HG03442 (cell line): Measurements from ENCODE around the gene GSS.

Experiments used
- ATAC-seq: cut with Tn5 transposase; IDR thresholded peaks from one replicate; pipeline ENCODE4 v1.9.1; 2021; ENCODE audit warnings: mild to moderate bottlenecking, moderate library complexity; ENCODE audit not compliant: unreplicated experiment

The GSS gene

DNA sequence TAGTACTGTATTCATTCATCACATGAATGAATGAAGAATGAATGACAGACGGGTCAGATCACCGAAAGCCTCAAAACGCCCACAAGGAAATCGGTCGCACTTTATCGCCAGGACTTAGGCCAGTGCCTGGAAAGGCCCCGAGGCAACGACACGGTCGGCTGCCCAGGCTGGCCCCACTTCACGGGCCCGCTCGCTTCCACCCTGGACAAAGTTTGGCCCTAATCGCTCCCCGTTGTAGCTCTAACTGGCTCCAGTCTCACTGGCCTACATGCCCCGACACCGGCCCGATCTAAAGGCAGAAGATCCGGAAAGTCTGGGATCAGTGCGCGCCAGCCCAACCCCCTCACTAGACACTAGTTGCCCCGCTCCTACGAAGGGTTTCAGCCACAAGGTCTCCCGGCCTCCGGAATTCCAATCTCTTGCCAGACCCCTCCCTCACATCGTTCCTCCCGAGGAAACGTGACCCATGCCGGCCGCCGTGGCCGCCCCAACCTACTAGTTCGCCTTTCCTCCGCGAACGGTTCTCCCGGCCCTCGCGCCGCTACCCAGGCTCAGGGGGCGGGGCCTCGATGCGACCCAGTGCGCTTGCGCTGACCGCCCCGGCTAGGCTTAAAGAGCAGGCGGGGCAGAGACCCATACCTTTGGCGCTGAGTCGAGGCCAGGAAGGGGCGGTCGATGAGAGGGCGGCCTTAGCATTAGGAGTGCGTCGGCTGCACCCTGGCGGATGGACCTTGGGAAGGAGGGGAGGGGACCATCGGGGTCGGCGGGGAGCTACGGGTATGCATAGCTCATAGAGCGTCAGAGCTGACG is at the start of gene GSS, which contains the start of gene MYH7B:
TSS of gene GSS (minus strand) at position 576 of the 810 bp plus-strand sequence. CDS start 3,954 bp downstream, outside the sequence.
TSS of gene MYH7B (plus strand) at position 638 of the 810 bp plus-strand sequence. CDS start 22,138 bp downstream, outside the sequence.
- ATAC-seq: peak; percentile 80

DNA sequence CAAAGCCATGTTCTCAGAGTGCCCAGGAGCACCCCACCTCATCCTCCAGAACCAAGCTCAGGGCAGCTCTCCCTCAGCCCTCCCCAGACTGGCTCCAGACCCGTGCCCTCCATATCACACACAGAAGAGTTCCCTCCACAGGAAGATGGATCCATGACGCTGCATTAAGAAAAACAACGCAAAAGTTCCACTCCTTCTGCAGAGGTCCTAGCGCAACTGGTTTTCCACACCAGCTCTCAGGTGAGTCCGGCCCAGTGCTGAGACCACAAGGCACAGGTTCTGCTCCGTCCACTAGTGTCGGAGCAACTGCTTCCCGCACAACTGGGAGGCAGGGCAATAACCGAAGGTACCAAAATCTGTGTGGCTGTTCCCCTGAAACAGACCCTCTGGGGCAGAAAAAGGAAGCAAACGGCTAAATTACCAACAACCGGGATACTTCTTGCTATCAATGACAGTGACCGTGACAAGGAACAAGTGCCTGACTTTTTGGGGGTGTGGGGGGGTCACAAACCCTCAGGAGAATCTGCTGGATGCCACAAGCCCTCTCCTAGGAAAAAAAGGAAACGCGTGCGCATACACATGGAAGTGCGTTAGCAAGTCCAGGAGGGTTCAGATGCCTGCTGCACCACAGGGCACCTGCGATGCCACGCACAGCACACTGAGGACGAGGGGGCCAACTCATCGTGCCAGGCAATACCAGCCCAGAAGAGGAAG is 49.3 kb upstream of the GSS start:
- ATAC-seq: no peak

DNA sequence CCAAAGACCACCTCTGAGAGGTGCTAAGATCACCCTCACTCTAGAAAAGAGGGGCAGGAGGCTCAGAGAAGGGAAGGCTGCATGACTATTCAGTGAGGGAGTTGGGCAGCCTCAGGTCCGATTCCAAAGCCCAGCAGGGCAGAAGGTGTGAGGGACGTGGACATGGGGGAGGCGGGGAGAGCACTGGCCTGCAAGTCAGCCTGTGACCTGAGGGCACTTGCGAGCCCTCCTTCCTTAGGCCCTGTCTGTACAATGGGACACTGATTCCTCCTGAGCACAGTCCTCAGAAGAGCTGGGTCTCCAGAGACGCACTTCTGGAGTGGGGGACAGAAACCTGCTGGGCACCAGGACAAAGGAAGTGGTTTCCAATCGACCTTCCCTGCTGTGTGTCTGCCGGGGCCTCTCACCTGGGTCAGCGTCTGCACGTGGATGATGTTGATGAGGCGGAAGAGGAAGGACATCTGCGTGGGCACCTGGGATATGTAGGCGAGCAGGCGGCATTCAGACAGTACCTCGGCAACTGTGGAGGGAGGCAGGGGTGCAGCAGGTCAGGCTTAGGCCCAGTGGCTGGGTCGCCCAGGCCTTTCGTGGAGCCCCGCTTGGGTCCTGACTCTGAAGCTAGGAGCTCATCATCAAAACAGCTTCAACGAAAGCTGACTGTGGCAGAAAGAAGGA is 48.6 kb upstream of the GSS start:
- ATAC-seq: no peak

DNA sequence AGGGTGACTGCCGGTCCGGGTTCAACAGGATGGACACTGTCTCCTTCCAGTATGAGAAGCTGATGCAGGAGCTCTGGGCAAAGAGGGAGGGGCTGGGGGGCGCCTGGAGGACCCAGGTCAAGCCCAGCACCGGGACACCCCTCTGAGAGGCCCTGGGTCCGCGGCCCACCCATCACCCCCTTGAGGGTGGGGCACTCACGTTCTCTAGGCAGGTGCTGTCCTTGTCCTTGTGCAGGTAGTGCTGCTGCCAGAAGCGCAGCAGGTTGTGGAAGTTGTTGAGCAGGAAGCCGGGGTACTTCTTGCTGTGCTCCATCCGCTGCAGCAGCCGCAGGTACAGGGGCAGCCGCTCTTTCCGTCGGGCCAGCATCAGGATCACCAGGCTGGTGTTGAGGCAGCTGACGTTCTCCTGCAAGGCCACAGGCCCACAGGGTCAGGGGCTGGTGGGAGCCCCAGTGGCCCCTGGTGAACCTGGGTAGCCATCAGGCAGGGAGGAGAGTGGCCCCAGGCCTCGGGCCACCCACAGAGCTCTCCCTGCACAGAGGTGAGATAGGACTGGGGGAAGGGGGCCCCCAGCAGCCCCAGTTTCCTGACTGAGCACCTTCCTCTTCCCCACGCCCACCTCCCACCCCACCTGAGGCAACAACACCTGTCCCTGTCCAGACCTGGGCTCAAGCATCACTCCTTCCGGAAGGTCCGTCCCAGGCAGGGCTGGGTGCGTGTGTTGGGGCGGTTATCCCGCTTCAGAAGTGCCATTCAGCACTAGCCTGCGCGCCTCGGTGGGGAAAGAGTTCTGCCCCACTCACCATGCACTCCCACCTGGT is 47.8 kb upstream of the GSS start:
- no peak for ATAC-seq

DNA sequence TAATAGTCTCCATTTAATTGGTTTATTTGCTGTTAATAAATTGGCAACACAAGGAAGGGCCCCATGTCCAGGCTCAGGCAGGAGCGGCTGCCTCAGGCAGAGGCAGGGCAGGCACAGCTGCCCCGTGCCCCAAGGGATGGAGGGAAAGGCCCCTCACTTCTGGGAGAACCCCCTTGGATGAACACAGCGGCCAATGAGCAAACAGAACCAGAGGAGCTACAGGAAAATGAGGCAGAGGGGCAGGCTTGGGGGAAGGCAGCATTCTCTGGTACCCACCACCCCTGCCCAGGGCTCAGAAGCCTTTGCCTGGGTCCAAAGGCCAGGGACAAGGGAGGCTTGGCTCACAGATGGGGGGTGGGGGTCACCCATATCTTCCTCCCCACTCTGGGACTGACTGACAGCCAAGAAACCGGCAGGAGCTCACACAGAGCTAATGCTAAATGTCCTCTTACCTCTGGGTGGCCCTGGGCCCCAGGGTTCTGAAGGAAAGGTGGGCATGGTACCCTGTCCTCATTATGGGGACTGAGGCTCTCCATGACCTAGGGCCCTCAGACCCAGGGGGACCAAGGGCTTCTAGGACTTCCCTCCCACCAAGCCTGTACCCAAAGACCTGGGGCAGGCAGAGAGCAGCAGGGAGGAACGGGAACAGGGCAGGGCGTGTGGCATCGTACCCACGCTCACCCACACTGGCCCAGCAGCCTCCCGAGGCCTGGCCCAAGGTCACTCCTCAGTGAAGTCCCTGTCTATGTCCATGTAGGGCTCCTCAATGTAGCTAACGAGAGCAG is 47.0 kb upstream of the GSS start:
- no peak for ATAC-seq

DNA sequence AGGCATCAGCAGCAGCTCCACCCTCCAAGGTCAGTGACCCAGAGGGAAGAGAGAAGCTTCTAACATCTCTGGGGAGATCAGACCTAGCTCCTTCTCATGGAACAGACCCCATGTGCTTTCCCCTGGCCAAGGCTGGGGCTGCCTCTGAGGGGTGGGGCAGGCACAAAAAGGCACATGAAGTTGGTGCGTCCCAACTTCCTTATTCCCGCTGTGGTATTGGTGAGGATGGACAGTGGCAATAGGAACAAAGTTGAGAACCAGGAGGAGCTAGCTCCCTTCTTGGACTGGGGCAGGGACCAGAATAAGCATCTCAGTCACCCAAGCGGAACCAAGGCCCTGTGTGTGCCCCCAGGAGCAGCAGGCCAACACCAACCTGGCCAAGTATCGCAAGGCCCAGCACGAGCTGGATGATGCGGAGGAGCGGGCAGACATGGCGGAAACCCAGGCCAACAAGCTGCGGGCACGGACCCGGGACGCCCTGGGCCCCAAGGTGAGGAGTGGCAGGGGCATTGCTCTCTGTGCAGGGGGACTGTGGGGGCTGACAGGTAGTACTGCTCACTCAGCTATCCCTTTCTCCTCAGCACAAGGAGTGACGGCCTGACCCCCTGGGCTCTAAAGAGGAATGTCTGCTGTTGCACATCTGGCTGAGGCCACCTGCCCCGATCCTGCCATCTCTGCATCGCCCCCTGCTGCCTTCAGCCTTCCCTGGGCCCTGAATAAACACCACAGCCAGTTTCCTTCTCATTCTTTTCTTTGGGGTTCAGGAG is 46.2 kb upstream of the GSS start:
- ATAC-seq: no peak

DNA sequence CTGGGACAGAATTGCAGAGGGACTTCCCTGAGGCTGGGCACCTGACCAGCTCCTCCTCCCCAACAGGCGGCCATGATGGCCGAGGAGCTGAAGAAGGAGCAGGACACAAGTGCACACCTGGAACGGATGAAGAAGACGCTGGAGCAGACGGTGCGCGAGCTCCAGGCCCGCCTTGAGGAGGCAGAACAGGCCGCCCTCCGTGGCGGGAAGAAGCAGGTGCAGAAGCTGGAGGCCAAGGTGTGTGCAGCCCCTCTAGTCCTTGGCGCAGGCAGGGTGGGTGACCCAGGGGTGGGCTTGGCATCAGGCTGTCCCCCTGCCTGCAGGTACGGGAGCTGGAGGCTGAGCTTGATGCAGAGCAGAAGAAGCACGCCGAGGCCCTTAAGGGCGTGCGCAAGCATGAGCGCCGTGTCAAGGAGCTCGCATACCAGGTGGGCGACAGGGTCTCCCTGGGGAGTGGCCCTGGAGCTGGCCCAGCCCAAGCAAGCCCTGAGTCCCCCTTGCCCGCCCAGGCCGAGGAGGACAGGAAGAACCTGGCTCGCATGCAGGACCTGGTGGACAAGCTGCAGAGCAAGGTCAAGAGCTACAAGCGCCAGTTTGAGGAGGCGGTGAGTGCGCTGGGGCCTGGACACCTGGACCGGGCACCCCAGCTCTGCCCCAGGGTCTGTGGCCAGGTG is 45.5 kb upstream of the GSS start:
- ATAC-seq: no peak

DNA sequence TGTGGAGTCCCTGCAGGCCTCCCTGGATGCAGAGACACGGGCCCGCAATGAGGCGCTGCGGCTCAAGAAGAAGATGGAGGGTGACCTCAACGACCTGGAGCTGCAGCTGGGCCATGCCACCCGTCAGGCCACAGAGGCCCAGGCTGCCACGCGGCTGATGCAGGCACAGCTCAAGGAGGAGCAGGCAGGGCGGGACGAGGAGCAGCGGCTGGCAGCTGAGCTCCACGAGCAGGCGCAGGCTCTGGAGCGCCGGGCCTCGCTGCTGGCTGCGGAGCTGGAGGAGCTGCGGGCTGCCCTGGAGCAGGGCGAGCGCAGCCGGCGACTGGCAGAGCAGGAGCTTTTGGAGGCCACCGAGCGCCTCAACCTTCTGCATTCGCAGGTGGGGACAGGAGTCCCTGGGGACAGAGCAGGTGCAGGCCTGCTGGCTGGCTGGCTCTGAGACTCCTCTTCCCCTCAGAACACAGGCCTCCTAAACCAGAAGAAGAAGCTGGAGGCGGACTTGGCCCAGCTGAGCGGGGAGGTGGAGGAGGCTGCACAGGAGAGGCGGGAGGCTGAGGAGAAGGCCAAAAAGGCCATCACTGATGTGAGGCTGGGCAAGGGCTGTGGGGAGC is 44.8 kb upstream of the GSS start:
- ATAC-seq: no peak

DNA sequence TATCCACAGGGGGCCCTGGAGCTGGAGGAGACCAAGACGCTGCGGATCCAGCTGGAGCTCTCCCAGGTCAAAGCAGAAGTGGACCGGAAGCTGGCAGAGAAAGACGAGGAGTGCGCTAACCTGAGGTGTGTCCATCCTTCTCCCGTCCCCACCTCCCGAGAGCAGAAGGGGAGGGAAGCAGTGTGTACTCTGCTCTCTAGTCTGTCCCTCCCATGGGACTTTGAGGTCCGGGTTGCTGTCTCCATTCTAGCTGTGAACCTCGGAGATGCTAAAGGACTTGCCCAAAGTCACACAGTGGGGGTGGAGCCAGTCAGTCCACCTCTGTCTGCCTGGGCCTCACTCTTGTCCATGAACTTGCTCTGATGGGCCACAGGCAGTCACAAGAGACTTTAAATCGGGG is 44.2 kb upstream of the GSS start:
- no peak for ATAC-seq

DNA sequence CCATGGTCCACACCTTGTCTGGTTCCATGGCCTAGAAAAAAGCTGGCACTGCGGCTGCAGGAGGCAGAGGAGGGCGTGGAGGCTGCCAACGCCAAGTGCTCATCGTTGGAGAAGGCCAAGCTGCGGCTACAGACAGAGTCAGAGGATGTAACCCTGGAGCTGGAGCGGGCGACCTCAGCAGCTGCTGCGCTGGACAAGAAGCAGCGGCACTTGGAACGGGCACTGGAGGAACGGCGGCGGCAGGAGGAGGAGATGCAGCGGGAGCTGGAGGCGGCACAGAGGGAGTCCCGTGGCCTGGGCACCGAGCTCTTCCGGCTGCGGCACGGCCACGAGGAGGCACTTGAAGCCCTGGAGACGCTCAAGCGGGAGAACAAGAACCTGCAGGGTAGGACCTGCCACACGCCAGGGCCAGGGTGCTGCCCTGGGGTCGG is 43.4 kb upstream of the GSS start:
- no peak for ATAC-seq

DNA sequence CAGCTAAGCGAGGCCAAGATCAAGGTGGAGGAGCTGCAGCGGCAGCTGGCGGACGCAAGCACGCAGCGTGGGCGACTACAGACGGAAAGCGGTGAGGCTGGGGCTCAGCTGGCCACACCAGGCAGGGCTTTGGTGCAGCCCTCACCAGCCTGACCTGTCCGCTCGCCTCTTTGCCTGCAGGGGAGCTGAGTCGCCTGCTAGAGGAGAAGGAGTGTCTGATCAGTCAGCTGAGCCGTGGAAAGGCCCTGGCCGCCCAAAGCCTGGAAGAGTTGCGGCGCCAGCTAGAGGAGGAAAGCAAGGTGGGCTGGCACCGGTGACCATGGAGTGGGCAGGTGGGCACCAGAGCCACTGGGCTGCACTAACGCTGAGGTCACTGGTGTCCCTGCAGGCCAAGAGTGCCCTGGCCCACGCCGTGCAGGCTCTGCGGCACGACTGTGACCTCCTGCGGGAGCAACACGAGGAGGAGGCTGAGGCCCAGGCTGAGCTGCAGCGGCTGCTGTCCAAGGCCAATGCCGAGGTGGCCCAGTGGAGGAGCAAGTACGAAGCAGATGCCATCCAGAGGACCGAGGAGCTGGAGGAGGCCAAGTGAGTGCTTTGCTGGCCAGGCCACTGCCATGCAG is 42.8 kb upstream of the GSS start:
- no peak for ATAC-seq

DNA sequence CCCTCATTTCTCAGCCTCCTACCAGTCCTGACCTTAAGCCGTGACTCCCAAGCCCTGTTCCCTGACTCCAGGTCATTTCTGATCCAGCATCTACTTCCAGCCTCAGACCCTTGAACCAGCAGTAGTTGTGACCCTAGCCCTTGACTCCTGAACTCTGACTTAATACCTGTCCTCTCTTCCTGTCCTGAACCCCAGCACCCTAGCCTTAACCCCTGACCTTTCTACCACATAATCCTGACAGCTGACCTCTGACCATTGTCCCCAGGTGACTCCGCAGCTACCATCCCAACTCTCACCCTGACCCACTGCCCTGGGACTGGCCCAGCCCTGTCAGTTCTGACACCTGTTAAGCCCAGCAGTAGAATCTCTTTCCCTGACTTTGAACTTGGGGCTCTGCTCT is 42.2 kb upstream of the GSS start:
- no peak for ATAC-seq

DNA sequence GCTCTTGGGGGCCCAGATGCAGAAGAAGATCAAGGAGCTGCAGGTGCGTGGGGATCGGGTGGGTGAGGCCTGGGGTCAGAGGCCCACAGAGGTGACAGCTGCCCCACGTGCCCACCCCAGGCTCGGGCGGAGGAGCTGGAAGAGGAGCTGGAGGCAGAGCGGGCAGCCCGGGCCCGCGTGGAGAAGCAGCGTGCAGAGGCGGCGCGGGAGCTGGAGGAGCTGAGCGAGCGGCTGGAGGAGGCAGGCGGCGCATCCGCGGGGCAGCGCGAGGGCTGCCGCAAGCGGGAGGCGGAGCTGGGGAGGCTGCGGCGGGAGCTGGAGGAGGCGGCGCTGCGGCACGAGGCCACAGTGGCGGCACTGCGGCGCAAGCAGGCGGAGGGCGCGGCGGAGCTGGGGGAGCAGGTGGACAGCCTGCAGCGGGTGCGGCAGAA is 41.5 kb upstream of the GSS start:
- ATAC-seq: no peak

DNA sequence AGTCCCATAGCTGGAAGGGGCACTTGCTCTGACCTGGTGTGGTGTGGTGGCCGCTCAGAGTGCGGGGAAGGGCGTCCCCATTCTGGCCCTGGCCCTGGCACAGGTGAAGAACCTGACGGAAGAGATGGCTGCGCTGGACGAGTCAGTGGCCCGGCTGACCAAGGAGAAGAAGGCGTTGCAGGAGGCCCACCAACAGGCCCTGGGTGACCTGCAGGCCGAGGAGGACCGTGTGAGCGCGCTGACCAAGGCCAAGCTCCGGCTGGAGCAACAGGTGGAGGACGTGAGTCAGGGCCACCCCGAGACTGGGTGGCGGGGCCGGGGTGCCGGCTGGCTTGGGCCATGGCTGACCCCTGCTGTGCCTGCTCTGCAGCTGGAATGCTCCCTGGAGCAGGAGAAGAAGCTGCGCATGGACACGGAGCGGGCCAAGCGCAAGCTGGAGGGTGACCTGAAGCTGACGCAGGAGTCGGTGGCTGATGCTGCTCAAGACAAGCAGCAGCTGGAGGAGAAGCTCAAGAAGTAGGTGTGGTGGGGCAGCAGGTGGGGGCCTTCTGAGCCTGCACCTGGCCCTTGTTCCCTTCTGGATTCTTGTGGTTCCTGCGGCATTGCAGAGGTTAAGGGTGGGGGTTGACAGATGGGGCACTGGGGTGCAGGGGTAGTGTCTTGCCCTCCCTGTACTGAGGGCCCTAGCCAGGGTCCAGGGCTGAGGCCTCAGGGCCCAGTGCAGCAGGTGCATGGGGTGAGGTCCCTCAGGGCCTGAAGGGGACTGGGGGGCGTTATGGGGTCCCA is 40.8 kb upstream of the GSS start:
- ATAC-seq: no peak

DNA sequence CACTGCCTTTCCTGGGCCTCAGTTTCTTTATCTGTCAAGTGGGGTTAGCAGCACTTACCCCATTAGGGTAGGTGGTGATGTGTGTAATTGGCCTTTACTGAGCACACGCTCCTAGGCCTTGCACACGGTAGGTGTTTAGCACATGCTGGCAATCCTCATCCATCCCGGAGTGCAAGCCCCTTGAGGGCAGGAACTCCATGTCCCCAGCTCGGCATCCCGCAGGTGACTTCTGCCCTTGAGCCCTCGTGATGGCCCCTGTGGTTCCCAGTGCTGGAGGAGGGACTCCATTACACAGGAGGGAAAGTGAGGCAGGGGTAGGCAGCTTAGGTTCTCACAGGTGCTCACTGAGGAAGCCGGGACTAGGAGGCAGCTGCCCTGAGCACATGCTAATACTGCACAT is 40.1 kb upstream of the GSS start:
- ATAC-seq: no peak

DNA sequence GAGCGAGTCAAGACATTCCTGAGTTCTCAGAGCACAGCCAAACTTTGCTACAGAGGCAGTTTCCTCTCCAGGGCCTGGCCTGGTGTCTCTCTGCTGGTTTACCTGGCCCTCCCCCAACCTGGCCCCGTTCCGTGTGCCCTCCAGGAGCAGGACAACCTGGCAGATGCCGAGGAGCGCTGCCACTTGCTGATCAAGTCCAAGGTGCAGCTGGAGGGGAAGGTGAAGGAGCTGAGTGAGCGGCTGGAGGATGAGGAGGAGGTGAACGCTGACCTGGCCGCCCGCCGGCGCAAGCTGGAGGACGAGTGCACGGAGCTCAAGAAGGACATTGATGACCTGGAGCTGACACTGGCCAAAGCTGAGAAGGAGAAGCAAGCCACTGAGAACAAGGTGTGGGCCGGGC is 39.6 kb upstream of the GSS start:
- ATAC-seq: no peak

DNA sequence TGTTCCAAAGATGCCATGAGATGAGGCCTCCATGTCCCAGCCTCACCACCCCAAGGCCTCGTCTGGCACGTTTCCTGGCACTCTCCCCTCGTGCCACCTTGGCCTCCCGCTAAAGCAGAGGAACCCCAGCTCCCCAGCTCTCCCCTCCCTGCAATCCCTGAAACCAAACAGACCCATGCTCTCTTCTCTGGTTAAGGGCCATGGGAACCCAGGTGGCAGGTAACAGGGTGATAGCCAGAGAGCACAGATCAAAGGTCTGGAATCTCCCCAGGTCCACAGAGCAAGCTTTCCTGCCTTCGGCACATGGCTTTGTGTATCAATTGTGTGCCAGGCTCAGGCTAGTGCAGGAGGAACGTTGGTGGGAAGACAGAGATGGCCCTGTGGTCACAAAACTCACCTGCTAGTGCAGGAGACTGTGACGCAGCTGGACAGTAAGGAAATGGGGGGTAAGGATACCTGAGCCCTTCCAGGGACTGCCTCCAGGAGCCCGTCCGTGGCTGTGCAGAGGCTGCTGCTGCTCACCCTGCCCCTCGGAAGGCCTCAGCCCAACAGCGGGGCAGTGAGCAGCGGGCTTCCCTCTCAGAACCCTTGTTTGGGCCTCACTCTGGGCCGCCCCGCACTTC is 39.0 kb upstream of the GSS start:
- ATAC-seq: no peak
